Measurements from ENCODE around the gene ST6GALNAC1.

The ST6GALNAC1 gene

GRCh38 chr17:76689859-76690258 lies 46.3 kb upstream of the ST6GALNAC1 start:
- no peak for TF ChIP-seq CTCF (IDR thresholded peaks at IDR 0.05; ENCODE audit: insufficient read depth, low read length, poor library complexity, severe bottlenecking)
- no peak for TF ChIP-seq EZH2phosphoT487 (conservative IDR thresholded peaks at IDR 0.05; ENCODE audit: low read length)
- no peak overlapping the region for H3K9ac ChIP-seq (ENCODE audit: low read length)
- no peaks in the 10 kb centered on the region for H3K27me3 ChIP-seq (ENCODE audit: low read length)
- no peaks in the 10 kb centered on the region for H3K9me2 ChIP-seq (replicated peaks; ENCODE audit: insufficient read depth, low read length)
- no peaks in the 10 kb centered on the region for H3K79me2 ChIP-seq (ENCODE audit: insufficient read depth, low read length)
- no peaks in the 10 kb centered on the region for H3K36me3 ChIP-seq (ENCODE audit: low read length)
- H3F3A ChIP-seq (ENCODE audit: insufficient read depth), result no peaks in the 10 kb centered on the region
- H3K4me2 ChIP-seq (ENCODE audit: low read depth, low read length, poor library complexity, severe bottlenecking), result no peak overlapping the region
- no peak overlapping the region for H2AFZ ChIP-seq (ENCODE audit: low read depth, low read length, severe bottlenecking)
- no peaks in the 10 kb centered on the region for H3K9me3 ChIP-seq (ENCODE audit: insufficient read depth, low read length)
- H4K20me1 ChIP-seq (ENCODE audit: low read depth, low read length), result no peaks in the 10 kb centered on the region
- H3K4me3 ChIP-seq (ENCODE audit: insufficient read depth, low read length, poor library complexity, severe bottlenecking), result no peak overlapping the region
- H3K27ac ChIP-seq (ENCODE audit: low read depth, low read length), result no peak overlapping the region

- no peak overlapping the region for H3K9ac ChIP-seq (ENCODE audit: low read length)
- H3K9me2 ChIP-seq (replicated peaks; ENCODE audit: insufficient read depth, low read length), result no peaks in the 10 kb centered on the region
- H3K9me3 ChIP-seq (ENCODE audit: insufficient read depth, low read length), result no peaks in the 10 kb centered on the region
- H3K79me2 ChIP-seq (ENCODE audit: insufficient read depth, low read length), result no peaks in the 10 kb centered on the region
- H3K27me3 ChIP-seq (ENCODE audit: low read length), result no peaks in the 10 kb centered on the region
- H3K27ac ChIP-seq (ENCODE audit: low read depth, low read length), result no peak overlapping the region
- no peak overlapping the region for H3K4me3 ChIP-seq (ENCODE audit: insufficient read depth, low read length, poor library complexity, severe bottlenecking)
- no peaks in the 10 kb centered on the region for H4K20me1 ChIP-seq (ENCODE audit: low read depth, low read length)
- H3K36me3 ChIP-seq (ENCODE audit: low read length), result no peaks in the 10 kb centered on the region
- H2AFZ ChIP-seq (ENCODE audit: low read depth, low read length, severe bottlenecking), result no peak overlapping the region
- no peak for TF ChIP-seq EZH2phosphoT487 (conservative IDR thresholded peaks at IDR 0.05; ENCODE audit: low read length)
- no peak for TF ChIP-seq CTCF (IDR thresholded peaks at IDR 0.05; ENCODE audit: insufficient read depth, low read length, poor library complexity, severe bottlenecking)
- no peaks in the 10 kb centered on the region for H3F3A ChIP-seq (ENCODE audit: insufficient read depth)
- H3K4me2 ChIP-seq (ENCODE audit: low read depth, low read length, poor library complexity, severe bottlenecking), result no peak overlapping the region
These were observed 44.6 kb upstream of the ST6GALNAC1 start for GRCh38 chr17:76688165-76688622.

- Histone ChIP-seq H3K9me2 (replicated peaks; ENCODE audit: insufficient read depth, low read length) (no peaks in the 10 kb centered on the region), H3K4me3 (ENCODE audit: insufficient read depth, low read length, poor library complexity, severe bottlenecking) (no peak overlapping the region), H3K4me2 (ENCODE audit: low read depth, low read length, poor library complexity, severe bottlenecking) (no peak overlapping the region), H3K79me2 (ENCODE audit: insufficient read depth, low read length) (no peaks in the 10 kb centered on the region), H3K9me3 (ENCODE audit: insufficient read depth, low read length) (no peaks in the 10 kb centered on the region), H3K27ac (ENCODE audit: low read depth, low read length) (no peak overlapping the region), H3K9ac (ENCODE audit: low read length) (no peak overlapping the region), H3K27me3 (ENCODE audit: low read length) (no peaks in the 10 kb centered on the region), H3F3A (ENCODE audit: insufficient read depth) (no peaks in the 10 kb centered on the region), H2AFZ (ENCODE audit: low read depth, low read length, severe bottlenecking) (no peak overlapping the region), H4K20me1 (ENCODE audit: low read depth, low read length) (no peaks in the 10 kb centered on the region), H3K36me3 (ENCODE audit: low read length) (no peaks in the 10 kb centered on the region)
- no peak for TF ChIP-seq EZH2phosphoT487 (conservative IDR thresholded peaks at IDR 0.05; ENCODE audit: low read length)
- TF ChIP-seq CTCF (IDR thresholded peaks at IDR 0.05; ENCODE audit: insufficient read depth, low read length, poor library complexity, severe bottlenecking), result no peak
These were observed 44.0 kb upstream of the ST6GALNAC1 start for GRCh38 chr17:76687298-76688164.
